Ureter (tissue), 1 donor: Measurements from ENCODE around the gene HOXB4. TPM values are rescaled to one million over a fixed set of nuclear protein-coding genes. Genes with fewer than 3 reads are reported as not detected.

ENCODE experiments used
- DNase-seq: peaks from one replicate; pipeline ENCODE4 v3.0.0-alpha.2; 2020; ENCODE audit warnings: low spot score
- total RNA-seq: library from RNA; stranded (reverse); gene quantifications from one replicate; pipeline ENCODE4 v1.2.4, GENCODE V29; 2023
- donor health status: DM: yes; HTN: yes; CAD: no.

The HOXB4 gene
- total RNA-seq, 1 donor from 2014 or later: 28.7 TPM

- no peak for DNase-seq
Measured at GRCh38 chr17:48601539-48602425, 23.6 kb upstream of the HOXB4 start.

GRCh38 chr17:48601207-48601538, 23.0 kb upstream of the HOXB4 start:
- DNase-seq: no peak

GRCh38 chr17:48600244-48601098, 22.3 kb upstream of the HOXB4 start:
- no peak for DNase-seq

DNA sequence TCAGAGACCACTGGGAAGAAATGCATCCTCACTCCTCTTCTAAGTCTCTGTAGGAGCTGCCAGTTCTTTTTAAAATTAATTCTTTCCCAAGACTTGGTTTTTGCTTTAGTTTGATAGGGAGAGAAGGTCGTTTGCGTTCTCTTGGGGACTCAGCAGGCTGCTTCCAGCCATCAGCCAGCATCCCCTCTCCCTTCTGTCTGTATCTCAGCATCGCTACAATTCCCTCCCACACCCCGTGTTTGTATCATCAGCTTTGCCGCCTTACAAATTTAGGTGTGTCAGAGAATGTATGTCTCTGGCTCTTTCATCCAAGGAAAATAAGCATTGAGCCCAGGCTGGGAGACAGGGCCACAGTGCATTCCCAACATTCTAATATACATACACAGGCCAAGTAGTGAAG, 21.2 kb upstream of the HOXB4 start:
- no peak for DNase-seq

- DNase-seq: no peak
Measured at GRCh38 chr17:48598736-48599135, 20.6 kb upstream of the HOXB4 start.

DNA sequence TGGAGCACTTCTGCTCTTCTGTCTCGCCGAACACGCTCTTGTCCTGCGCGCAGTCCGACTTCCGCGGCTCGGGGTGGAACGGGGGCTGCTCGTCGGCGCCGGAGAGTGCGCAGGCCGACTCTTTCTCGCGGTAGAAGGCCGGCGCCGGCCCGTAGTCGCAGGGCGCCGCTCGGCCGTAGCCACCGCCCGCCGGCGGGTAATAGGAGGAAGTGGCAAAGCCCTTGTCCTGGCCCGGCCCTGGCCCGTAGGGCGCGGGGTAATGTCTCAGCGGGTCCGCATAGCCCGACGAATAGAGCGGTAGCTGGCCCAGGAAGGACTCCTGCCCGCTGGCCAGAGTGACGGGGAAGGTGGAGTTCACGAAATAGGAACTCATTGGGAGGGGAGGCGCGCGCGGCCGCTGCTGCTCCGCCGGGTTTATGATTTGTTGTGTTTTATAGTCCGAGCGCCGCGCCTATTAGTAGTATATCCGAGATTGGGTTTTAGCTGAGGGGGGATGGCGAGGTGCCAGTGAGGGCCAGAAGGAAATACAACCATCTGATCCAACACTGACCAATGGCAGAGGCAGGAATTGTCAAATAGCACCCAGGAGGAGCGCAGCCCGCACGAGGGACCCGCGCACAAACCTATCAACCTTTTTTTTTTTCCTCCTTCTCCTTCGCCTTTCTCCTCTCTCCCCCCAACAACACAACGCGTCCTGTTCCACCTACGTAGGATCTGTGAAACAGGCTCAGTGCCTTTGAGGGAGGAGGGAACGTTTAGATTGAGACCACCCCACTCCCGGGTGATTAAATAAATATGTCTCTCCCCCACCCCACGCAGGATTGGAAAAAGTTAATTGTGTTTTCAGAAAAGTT, 19.9 kb upstream of the HOXB4 start:
- peak; percentile 90 for DNase-seq

DNA sequence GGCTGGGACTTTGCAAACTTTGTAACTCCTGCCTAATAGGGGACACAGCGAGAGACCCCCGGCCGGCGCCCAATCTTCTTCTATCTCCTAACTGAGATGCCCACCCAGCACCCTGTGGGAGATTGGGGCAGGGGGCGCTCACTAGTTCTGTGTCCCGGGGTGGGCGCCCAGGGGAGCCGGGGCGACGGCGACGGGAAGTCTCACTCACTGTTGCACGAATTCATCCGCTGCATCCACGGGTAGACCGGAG, 19.3 kb upstream of the HOXB4 start:
- DNase-seq: no peak

DNA sequence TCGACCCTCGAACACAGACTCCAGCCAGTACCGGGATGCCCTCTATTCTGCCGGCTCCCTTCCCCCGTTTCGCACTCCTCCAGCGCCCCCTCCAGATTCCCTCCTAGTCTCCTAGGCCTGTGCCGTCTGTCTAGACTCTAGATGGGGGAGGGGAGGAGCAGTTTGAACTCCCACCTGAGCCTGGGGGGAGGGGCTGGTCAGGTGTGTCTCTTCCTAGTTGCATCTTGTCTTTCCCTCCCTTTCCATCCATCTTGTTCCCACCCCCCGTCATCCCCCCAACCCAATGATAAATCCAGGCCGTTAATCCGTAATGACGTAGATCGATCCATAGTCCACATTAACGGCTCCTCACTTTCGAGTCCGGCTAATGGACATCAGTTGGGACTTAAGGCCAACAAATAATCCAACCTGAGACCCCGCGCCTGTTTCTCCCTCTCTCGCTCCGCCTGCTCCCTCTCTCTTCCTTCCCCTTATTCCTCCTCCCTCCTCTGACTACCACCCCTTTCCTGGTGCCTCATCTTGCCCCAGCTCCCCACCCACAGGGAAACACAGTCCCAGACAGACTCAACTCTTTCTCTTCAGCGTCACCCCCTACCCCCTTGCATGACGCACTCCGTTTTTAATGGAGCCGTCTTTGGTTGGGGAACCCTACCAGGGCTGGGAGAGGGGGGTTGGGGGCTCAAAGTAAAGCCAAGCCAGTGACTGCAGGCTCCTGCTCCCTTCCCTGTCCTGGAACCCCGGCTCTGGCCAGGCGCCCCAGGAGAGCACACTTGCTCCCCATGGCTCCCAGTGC, 18.8 kb upstream of the HOXB4 start:
- no peak for DNase-seq

DNA sequence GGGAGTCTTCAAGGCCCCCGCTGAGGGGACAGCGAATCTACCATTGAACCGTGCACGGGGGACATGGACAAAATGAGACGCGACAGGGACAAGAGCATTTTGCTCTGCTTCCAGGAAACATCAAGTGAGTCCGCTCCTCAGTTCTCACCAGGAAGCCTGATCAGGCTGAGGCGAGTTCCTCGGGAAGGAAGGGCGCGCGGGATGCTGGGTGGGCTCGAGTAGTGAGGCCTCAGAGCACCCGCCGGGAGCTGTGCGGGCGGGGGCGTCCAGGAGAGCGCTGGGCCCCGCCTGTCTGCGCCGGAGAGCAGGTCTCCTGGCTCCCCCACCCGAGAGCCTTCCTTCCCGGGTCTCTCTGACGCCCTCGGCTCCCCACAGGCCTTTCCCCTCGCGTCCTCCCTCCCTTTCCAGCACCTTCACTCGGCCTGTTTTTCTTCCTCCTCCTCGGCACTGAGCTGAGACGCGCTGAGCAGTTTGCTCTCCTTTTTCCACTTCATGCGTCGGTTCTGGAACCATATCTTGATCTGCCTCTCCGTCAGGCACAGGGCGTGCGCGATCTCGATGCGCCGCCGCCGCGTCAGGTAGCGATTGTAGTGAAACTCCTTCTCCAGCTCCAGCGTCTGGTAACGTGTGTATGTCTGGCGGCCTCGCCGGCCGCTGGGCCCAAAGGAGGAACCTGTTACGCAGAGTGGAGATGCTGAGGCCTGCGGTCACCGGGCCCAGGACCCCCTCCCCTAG, 18.0 kb upstream of the HOXB4 start:
- peak; percentile 55 for DNase-seq

- DNase-seq: no peak
Measured at GRCh38 chr17:48595278-48595999, 17.3 kb upstream of the HOXB4 start.

DNA sequence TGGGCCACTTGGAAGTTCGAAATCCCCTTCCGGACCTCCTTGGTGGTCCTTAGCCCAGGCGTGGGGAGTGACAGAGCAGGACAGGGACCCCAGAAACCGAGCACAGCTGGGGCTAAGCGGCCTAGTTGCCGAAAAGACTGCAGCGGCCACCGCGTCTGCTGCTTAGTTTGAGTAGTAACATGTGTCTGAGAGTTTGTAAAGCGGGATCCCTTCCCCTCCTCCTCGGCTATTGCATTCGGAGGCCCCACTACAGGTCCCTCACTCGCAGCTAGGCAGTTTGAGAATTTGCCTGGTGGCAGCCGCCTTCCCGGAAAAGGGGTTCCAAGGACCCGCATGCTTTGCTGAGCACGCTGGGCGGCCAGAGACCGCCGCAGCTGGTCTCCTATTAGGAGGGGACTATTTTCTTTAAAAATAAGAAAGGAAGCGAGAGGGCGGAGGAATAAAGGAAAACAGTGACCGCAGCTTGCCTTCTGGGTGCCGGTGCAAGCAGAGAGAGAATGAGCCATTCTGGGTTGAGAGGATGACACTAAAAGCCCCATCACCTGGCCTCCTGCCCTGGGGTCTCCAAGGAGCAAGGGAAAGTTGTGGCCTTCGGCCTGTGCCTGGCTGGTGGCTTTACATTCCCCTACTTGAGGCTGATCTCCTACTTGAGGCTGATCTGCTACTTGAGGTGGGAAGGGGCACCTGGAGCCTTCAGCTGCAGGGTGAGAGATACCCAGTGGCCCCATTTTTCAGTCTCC, 16.6 kb upstream of the HOXB4 start:
- no peak for DNase-seq

DNA sequence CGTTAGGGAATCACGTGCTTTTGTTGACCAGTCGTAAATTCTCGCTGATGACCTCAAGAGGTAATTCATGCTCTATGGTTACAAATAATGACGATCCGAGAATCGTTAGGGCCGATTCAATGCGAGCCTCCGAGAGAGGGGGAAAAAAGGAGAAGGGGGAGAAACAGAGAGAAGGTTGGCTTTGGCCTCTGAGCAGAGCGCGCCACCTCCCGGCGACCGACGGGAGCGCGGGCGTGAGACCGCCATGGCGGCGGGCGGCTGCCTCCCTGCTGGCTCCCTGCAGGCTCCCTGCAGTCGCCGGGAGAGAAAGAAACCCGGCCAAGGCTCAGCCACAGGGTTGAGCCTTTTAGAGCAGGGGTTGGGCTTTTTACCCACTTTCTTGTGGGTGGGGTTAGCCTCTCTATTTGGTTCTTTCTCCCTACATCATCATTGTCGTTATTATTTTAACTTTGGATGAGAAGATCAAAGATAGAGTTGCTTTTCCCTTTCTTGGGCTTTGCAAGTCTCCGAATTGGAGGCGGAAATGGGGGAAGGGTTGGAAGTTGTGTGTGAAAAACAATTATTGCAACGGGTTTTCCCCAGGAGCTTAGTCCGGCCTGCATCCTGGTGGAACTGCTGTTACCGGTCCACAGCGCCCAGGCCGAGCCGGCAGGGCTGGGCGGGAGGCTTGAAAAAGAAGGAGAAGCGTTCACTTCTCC, 15.8 kb upstream of the HOXB4 start:
- DNase-seq: peak; percentile 85

GRCh38 chr17:48593126-48593829, 15.1 kb upstream of the HOXB4 start, which contains the start of gene HOXB5:
HOXB5 (minus strand) TSS chr17:48593779; CDS start chr17:48593682, 97 bp downstream.
- no peak for DNase-seq

- DNase-seq: no peak
Measured at GRCh38 chr17:48592577-48592976, 14.4 kb upstream of the HOXB4 start.

- DNase-seq: no peak
Measured at GRCh38 chr17:48592057-48592514, 13.9 kb upstream of the HOXB4 start.

DNA sequence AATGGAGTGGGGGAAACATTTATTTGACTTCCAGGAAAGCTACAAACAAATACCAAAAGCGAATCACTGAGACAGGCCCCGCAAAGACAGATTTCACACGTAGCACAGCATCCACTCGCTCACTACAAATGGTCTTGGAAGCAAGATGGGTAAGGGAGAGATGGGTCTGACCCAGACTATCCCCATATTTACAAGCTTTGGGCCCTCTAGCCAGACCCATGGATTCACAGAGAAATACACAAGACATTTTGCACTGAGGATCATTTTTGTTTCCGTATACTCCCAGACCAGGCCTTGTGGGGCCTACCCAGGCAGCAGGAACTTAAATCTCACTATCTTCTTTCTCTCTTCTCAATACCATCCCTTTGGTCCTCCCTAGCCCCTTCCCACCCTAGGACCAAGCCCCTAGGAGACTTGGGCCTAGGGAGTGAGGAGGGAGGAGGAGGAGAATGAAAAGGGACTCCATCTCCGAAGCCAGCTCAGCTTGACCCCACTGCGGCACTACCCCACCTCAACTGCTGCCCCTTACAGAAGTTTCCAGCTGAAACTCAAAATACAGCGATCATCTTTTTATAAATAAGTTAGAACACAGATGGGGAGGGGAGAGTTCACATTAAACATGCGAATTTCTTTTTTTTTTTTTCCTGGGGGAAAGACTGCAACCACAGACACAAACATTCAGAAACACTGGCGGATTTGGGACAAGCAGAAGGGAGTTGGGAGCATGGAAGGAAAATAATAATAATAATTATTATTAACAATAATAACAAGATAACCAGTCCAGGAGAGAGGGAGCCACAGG, 13.3 kb upstream of the HOXB4 start:
- DNase-seq: no peak

DNA sequence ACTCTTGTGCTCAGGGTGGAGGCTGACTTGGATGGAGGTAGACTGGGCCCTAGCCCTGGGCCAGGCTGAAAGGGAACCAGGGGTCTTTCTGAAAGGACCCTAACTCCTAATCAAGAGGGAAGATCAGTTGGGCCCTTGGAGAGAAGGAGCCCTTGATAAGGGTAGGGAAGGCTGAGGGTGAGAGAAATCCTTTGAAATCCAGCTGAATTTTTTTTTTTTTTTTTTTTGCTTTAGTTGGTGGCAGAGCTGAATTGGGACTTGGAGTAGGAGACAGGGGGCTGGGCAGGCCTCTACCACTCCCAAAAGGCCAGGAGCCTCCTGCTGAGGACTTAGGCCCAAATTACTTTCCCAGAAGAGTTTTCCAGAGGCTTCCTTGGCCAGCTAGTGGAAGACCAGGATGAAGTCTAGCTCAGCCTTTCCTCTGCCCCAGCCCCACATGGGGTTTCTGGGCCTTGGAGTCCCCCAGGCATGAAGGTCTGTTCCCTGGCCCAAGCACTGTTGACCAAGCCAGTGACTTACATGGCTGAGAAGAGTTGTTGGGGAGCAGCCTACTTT, 12.5 kb upstream of the HOXB4 start:
- no peak for DNase-seq
